ENCODE data around the gene RBM24. TPM values are rescaled to one million over a fixed set of nuclear protein-coding genes. Genes with fewer than 3 reads are reported as not detected.
A peak's percentile ranks its signal among the peaks of the same experiment; 100 is the strongest.

Gene RBM24
- total and polyA plus RNA-seq, 12 donors = 0.11 to 1.0 (median 0.35) TPM; not detected in 3

- H3K9me3 ChIP-seq (replicated peaks in 1 of 3) = no peaks in the 10 kb centered on the region
- DNase-seq = no peak
- no peak overlapping the region for H3K27ac ChIP-seq
- no peaks in the 10 kb centered on the region for H3K27me3 ChIP-seq
- H3K36me3 ChIP-seq (replicated peaks in 1 of 2) = no peaks in the 10 kb centered on the region
- TF ChIP-seq, protein P1, sequence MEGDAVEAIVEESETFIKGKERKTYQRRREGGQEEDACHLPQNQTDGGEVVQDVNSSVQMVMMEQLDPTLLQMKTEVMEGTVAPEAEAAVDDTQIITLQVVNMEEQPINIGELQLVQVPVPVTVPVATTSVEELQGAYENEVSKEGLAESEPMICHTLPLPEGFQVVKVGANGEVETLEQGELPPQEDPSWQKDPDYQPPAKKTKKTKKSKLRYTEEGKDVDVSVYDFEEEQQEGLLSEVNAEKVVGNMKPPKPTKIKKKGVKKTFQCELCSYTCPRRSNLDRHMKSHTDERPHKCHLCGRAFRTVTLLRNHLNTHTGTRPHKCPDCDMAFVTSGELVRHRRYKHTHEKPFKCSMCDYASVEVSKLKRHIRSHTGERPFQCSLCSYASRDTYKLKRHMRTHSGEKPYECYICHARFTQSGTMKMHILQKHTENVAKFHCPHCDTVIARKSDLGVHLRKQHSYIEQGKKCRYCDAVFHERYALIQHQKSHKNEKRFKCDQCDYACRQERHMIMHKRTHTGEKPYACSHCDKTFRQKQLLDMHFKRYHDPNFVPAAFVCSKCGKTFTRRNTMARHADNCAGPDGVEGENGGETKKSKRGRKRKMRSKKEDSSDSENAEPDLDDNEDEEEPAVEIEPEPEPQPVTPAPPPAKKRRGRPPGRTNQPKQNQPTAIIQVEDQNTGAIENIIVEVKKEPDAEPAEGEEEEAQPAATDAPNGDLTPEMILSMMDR (IDR thresholded peaks at IDR 0.05) = no peak
- TF ChIP-seq POLR2A (IDR thresholded peaks at IDR 0.05) = no peak
- H3K4me1 ChIP-seq (replicated peaks in 1 of 2) = peaks cover 11 to 13% of the 10 kb centered on the region in 2 donors
- 56 to 69% (median 65%) methylated on average over 11 of the region's 11 CpGs for WGBS, 4 donors
- H3K4me3 ChIP-seq = peak overlapping the region in 1 of 4 donors; percentile 72
- intact Hi-C loops (cut with DNase I) = loop anchor here in 1 of 2 donors (10.0 kb wide), 1 partner anchor 295 kb away; no protein-coding TSS in a partner anchor
Measured at GRCh38 chr6:17280138-17280537, 1.0 kb upstream of the RBM24 start.

DNA sequence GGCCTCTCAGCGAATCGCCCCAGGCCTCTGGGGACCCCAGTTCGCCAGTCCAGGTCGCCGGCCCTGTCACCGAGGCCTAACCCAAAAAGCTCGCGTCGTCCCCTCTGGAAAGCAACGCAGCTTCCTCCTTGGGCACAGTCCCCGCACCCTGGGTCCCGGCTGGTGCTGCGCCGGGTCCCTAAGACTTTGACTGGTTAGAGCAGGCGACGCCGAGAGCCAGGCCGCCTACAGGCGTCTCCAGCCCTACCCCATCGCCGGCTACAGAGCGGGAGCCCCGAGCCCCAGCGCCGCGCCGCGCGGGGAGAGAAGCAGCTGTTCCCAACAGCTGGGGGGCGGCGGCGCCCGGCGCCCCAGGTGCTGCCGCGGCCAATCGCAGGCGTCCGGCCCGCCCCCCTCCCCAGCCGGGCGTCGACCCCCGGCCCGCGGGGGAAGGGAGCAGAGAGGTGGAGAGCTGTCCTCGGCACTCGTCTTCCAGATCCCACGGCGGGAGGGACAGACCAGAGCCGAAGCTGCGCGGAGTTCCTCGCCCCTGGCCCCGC is 540 bp upstream of the RBM24 start:
- Histone ChIP-seq H3K4me3 (peak overlapping the region in 2 of 4 donors; percentile 26 to 72), H3K27ac (no peak overlapping the region), H3K27me3 (peaks cover 1% of the 10 kb centered on the region), H3K36me3 (replicated peaks in 1 of 2) (no peaks in the 10 kb centered on the region), H3K9me3 (replicated peaks in 1 of 3) (no peaks in the 10 kb centered on the region), H3K4me1 (replicated peaks in 1 of 2) (peaks cover 11 to 13% of the 10 kb centered on the region in 2 donors)
- intact Hi-C loops (cut with DNase I) = loop anchor here in 1 of 2 donors (10.0 kb wide), 1 partner anchor 294 kb away; no protein-coding TSS in a partner anchor
- WGBS, 4 donors = 9 to 61% (median 19%) methylated on average over 11 to 54 of the region's 55 CpGs
- TF ChIP-seq, protein P1 (IDR thresholded peaks at IDR 0.05) = no peak
- peak in 2 of 7 donors; percentile 12 to 16 for DNase-seq

DNA sequence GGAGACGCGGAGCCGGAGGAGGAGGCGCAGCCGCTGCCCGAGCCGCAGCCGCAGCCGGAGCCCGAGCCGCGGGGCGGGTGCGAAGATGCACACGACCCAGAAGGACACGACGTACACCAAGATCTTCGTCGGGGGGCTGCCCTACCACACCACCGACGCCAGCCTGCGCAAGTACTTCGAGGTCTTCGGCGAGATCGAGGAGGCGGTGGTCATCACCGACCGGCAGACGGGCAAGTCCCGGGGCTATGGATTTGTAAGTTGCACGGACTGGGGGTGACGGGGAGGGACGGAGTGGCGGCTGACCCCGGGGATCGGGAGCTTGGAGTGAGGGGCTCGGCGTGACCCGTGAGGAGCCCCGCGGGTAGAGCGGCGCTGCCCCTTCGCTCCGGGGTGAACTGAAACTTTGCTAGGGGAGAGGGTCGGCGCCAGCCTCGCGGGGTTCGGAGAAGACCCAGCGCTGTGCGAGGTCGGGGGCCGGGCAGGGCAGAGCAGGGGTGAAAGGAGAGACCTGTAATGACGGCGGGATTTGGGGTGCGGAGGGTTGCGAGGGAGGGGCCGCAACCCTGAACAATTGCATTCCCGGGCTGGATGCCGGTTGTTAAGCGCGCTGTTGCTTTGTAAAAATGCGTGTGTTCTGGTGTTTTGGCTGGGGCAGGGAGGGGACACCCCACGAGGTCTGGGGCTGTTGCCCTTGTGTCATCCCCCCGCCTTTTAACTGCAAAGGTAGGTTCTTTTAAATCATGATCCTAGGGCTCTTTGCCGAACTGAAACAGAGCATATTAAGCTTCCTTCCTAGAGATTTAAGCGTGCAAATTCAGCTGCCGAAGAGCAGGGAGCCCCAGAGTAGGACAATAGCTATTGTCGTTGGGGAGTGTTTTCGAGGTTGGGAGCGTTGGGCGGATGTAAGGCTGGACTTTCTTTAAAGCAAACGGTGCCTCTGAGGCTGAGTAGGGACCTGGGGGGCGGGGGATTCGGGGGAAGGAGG is 628 bp downstream of the RBM24 start:
- H3K9me3 ChIP-seq (replicated peaks in 1 of 3) = no peaks in the 10 kb centered on the region
- intact Hi-C loops (cut with DNase I) = loop anchor here in 1 of 2 donors (10.0 kb wide), 1 partner anchor 293 kb away; no protein-coding TSS in a partner anchor
- no peak for TF ChIP-seq POLR2A (IDR thresholded peaks at IDR 0.05)
- TF ChIP-seq, protein P1 (IDR thresholded peaks at IDR 0.05) = no peak
- no peak overlapping the region for H3K27ac ChIP-seq
- DNase-seq = peak in 4 of 7 donors; percentile 13 to 22 (median 15)
- no peaks in the 10 kb centered on the region for H3K36me3 ChIP-seq (replicated peaks in 1 of 2)
- 2 to 6% (median 3%) methylated on average over 34 to 77 of the region's 77 CpGs for WGBS, 4 donors
- H3K27me3 ChIP-seq = peaks cover 3% of the 10 kb centered on the region
- peak overlapping the region in 3 of 4 donors; percentile 11 to 72 (median 58) for H3K4me3 ChIP-seq
- peaks cover 11 to 13% of the 10 kb centered on the region in 2 donors for H3K4me1 ChIP-seq (replicated peaks in 1 of 2)

- TF ChIP-seq, protein P1 (IDR thresholded peaks at IDR 0.05) = no peak
- TF ChIP-seq POLR2A (IDR thresholded peaks at IDR 0.05) = no peak
- intact Hi-C loops (cut with DNase I) = loop anchor here in 1 of 2 donors (10.0 kb wide), 1 partner anchor 292 kb away; no protein-coding TSS in a partner anchor
- no peaks in the 10 kb centered on the region for H3K36me3 ChIP-seq (replicated peaks in 1 of 2)
- H3K9me3 ChIP-seq (replicated peaks in 1 of 3) = no peaks in the 10 kb centered on the region
- 89 to 96% (median 93%) methylated on average over 4 of the region's 4 CpGs for WGBS, 4 donors
- H3K4me3 ChIP-seq = no peak overlapping the region
- H3K27me3 ChIP-seq = peaks cover 3% of the 10 kb centered on the region
- no peak for DNase-seq
- H3K4me1 ChIP-seq (replicated peaks in 1 of 2) = peaks cover 11 to 13% of the 10 kb centered on the region in 2 donors
- H3K27ac ChIP-seq = no peak overlapping the region
Measured at GRCh38 chr6:17283074-17283473, 1.9 kb downstream of the RBM24 start.

Data from adrenal gland (tissue), 12 donors.